GM19043 (cell line): ENCODE measurements around the gene RALGDS.
"Not testable (repeated sequence)": the region's sequence is repeated elsewhere in the genome, so short reads cannot be mapped to it uniquely, and the experiment has no call there.

Experiments used
- ATAC-seq: cut with Tn5 transposase; IDR thresholded peaks from one replicate; pipeline ENCODE4 v1.9.1; 2021; ENCODE audit warnings: low read depth; ENCODE audit not compliant: unreplicated experiment

RALGDS gene

DNA sequence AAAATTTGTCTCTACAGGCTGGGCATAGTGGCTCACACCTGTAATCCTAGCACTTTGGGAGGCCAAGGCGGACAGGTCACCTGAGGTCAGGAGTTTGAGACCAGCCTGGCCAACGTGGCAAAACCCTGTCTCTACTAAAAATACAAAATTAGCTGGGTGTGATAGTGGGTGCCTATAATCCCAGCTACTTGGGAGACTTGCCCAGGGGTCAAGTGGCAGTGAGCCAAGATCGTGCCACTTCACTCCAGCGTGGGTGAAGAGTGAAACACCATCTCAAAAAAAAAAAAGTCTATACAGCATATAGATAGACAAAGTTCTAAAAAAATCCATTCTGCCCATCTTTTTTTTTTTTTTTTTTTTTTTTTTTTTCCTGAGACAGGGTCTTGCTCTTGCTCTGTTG is 26.7 kb downstream of the RALGDS start:
- not testable (repeated sequence) for ATAC-seq

DNA sequence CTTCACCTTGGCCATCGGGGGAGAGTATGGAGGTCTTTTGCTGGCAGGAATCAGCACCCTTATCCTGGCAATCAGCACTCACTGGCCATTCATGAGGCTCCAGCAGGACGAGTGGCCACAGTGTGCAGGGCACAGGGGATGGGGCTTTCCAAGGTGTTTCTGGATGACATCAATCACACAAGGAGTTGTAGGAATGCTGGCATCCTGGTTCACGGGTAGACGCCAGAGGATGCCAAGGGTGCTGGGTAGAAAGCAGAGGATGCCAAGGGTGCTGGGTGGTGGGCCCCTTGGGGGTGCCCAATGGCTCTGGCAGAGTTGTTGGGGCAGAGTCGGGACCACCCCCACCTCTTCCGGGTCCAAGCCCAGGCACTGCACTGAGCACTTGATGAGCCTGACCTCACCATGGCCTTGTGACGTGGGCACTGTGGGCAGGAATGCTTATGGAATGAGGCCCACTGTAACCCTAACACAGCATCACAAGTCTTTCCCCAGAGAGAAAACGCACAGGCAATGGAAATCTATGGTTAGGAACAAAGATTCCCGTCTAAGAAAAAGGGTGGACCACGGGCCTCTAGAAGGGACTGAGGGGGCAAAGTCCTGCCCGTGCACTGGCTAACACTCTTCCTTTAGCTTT is 30.2 kb downstream of the RALGDS start:
- ATAC-seq, result no peak

DNA sequence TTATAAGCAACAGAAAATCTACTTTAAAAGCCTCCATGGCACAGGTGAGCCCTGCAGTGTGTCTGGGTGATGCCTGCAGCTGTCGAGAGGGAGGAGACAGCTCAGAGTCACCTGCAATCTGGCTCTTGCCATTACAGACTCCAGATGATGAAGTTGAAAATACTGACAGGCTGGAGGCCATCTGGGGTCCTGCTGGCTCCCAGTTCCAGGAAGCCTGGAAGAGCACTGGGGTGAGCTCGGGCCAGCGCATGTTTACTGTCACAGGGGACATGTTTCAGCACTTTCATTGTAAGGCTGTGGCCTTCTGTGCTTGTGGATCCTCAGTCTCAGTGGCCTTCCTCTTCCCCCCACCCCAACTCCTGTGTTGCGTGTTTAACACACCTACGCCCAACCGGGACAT is 30.9 kb downstream of the RALGDS start:
- ATAC-seq, result no peak

DNA sequence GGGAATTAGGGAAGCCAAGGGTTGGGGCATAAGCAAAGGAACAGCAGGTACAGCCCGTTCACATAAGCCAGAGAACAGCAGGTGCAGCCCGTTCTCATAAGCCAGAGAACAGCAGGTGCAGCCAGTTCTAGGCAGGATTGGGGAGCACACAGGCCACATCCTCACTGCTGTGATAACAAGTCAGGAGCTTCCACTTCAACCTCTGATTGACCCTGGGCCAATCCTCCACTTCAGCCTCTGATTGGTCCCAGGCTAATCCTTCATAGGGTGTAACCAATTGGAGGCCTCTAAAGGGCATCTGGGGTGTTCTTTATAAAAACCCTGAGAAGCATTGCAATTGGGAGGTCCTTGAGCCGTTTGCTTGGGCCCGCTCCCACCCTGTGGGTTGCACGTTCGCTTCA is 31.8 kb downstream of the RALGDS start:
- ATAC-seq, result no peak

DNA sequence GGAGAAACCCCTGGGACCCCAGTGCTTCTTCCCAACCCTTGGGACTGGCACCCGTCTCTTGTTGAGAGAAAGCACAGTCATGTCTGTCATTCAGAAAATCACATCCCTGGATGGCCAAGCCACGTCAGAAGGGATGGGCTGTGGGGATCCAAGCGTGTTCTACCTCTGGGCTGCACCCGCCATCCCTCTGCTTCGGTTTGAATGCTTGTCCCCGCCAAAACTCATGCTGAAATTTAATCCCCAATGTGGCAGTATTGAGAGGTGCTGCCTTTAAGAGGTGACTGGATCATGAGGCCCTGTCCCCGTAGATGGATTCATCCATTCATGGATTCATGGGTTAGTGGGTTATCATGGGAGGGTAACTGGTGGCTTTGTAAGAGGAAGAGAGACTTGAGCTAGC is 32.3 kb downstream of the RALGDS start:
- no peak for ATAC-seq

DNA sequence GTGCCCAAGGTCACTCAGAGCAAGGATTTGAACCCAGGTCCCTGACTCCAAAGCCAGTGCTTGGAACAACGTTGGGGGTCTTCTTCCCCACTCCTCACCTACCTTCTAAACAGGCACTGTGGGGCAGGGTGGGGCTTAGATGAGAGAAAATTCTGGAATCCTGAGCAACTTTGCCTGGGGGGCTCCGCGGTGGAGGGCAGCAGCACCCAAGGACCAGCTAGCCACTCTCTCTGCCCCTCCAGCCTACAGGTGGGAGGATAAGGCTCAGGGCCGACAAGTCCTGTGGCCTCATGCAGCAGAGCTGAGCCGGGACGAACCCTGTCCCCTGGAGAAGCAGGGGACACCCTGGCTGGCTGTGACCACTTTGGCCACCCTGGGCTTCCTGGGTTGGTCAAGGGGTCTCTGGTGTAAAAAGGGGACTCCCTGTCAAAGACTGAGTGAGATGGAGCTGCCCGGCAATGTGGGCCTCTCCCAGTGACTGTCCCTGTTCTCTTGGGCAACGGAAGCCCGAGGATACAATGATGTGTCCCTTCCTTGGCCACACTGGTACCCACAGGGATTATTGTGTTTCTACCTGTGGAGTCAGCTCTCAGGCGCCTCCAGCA is 32.8 kb downstream of the RALGDS start:
- no peak for ATAC-seq

DNA sequence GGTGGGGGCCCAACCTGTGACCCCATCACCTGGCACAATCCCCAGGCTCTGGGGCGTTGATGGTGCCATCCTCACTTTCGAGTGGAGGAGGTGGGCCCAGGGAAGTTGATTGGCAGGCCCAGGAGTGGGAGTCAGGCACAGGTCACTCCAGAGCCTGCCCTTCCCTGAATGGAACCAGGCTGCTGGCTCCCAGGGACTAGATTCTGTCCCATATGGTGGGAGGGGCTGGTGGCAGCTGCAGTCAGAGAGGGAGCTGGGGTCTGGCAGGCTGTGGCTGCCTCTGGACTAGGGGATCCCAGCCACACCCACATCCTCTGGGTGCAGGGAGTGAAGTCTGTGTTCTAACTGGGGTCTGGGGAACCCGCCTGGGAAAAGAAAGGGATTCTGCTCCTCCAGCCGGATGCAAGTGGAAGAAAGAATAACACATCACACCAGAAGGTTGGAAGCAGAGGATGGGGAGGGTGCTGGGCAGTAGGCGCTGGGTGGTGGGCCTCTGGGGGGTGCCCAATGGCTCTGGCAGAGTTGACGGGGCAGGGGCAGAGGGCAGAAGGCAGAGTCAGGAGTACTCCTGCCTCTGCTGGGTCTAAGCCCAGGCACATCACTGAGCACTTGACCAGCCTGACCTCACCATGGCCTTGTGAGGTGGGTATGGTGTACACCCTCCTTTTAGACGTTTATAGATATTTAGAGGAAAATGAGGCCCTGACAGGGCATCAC is 33.5 kb downstream of the RALGDS start:
- ATAC-seq, result no peak

DNA sequence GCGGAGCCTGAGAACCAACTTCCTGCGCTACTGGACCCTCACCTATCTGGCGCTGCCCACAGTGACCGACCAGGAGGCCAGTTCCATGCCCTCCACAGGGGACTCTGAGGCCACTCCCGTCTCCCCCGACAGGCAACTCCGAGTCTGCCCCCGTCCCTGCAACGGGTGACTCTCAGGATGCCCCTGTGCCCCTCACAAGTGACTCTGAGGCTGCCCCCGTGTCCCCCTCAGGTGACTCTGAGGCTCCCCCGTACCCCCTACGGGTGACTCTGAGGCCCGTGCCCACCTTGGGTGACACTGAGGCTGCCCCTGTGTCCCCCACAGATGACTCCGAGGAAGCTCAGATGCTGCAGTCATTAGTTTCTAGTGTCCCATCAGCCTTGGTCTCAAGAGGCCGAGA is 34.1 kb downstream of the RALGDS start:
- no peak for ATAC-seq

DNA sequence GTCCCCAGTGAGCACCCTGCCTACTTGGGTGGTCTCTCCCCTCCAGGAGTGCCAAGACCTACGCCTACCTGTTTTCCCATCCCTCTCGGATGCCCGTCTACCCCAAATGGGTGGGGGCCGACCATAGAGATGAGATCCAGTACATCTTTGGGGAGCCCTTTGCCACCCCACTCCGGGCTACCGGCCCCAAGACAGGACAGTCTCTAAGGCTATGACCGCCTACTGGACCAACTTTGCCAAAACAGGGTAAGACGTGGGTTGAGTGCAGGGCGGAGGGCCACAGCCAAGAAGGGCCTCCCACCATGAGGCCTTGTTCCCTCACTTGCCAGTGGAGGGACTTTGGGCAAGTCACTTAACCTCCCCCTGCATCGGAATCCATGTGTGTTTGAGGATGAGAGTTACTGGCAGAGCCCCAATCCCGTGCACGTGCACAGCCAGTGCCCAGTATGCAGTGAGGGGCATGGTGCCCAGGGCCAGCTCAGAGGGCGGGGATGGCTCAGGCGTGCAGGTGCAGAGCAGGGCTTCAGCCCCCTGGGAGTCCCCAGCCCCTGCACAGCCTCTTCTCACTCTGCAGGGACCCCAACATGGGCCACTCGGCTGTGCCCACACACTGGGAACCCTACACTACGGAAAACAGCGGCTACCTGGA is 34.7 kb downstream of the RALGDS start:
- not testable (repeated sequence) for ATAC-seq

DNA sequence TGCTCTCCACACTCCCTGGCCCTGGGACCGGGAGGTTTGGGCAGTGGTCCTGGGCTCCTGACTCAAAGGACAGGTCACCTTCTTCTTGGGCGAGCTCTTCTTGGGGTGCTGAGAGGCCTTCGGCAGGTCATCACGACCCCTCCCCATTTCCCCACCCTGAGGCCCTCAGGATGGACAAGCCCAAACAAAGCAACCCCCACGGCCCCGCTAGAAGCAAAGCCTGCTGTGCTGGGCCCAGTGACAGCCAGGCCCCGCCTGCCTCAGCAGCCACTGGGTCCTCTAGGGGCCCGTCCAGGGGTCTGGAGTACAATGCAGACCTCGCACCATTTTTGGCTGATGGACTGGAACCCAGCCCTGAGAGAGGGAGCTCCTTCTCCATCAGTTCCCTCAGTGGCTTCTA is 37.4 kb downstream of the RALGDS start:
- ATAC-seq, result not testable (repeated sequence)

DNA sequence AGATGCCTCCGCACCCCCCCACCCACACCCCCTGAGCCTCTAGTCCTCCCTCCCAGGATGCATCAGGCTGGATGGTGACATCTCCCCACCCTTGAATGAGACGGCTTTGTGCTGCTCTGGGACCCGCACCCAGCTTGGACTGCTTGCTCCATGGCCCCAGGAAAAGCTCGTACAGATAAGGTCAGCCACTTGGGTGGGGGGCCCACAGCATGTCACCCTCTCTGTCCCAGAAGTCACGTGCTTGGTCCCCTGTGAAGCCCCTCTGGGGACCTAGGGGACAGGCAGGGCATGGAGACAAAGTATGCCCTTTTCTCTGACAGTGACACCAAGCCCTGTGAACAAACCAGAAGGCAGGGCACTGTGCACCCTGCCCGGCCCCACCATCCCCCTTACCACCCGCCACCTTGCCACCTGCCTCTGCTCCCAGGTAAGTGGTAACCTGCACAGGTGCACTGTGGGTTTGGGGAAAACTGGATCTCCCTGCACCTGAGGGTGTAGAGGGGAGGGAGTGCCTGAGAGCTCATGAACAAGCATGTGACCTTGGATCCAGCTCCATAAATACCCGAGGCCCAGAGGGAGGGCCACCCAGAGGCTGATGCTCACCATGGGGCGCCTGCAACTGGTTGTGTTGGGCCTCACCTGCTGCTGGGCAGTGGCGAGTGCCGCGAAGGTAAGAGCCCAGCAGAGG is 38.9 kb downstream of the RALGDS start:
- ATAC-seq, result not testable (repeated sequence)

DNA sequence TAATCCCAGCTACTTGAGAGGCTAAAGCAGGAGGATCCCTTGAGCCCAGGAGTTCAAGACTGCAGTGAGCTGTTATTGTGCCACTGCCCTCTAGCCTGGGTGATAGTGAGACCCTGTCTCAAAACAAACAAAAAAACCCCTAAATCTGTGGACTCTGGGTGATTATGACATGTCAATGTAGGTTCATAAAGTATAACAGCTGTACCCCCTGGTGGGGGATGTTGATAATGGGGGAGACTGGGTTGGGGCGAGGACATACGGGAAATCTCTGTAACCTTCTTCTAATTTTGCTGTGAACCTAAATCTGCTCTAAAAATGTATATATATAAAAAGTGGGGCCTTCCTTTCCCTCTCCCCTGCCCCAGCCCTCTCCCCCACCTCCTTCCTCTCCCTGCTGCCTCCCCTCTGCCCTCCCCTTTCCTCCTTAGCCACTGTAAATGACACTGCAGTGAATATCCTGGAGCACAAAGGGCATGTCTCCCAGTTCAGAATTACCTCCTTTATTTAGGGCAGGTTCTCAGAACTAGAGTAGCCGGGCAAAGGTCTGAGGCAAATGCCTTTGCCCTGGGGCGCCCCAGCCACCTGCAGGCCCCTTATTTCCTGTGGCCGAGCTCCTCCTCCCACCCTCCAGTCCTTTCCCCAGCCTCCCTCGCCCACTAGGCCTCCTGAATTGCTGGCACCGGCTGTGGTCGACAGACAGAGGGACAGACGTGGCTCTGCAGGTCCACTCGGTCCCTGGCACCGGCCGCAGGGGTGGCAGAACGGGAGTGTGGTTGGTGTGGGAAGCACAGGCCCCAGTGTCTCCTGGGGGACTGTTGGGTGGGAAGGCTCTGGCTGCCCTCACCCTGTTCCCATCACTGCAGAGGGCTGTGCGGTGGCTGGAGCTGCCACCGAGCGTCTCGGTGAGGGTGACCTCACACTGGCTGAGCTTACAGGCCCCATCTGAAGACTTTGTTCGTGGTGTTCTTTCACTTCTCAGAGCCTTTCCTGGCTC is 40.0 kb downstream of the RALGDS start:
- ATAC-seq, result not testable (repeated sequence)

DNA sequence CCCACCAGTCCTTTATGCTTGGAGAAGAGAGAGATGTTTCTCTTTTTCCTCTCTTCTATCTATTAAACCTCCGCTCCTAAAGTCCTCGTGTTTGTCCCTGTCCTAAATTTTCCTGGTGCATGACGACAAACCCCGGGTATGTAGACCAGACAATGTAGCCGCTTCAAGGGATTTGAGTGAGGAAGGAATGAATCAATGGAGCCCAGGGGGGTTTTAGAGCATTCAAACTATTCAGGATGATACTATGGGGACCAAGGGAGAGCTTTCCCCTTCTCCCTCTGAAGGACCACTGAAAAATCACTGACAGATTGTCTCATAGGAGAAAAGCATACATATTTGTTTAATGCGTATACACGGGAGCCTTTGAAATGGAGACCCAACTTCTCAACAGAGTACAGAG is 40.9 kb downstream of the RALGDS start:
- ATAC-seq, result no peak

DNA sequence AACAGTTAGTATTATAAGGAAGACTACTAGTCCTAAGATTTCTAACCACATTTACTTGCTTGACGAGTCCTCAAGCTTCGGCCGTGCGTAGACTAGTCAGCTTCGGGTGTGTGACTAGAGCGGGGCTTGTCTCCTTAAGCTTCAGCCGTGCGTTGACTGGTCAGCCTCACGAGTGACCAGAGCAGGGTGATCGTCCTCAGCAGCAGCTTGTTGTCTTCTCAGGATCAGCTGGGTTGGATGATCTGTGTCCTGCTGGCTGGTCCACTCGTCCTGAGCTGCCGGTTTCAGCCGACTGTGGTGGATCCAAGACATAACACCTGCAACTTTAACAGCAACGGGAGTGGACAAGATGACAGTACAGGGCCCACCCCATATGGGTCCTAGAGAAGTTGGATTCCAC is 42.6 kb downstream of the RALGDS start:
- no peak for ATAC-seq

DNA sequence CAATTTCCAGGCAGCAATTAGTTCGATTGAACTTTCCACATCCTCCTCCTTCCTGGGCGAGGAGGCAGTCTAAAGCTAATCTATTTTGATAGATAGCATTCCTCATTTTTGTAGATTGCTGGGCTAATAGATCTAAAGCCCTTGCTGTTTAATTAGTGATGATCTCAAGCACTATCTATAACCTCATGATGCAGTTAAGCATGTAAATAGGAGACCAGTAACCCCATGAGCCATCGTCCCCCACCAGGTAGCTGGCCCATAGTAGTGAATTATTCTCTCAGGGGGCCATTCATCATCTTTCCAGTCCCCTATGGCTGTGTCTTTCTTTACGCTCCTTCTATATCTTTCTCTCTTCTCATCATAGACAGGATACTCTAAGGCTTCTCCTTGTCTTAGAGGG is 44.3 kb downstream of the RALGDS start:
- no peak for ATAC-seq

DNA sequence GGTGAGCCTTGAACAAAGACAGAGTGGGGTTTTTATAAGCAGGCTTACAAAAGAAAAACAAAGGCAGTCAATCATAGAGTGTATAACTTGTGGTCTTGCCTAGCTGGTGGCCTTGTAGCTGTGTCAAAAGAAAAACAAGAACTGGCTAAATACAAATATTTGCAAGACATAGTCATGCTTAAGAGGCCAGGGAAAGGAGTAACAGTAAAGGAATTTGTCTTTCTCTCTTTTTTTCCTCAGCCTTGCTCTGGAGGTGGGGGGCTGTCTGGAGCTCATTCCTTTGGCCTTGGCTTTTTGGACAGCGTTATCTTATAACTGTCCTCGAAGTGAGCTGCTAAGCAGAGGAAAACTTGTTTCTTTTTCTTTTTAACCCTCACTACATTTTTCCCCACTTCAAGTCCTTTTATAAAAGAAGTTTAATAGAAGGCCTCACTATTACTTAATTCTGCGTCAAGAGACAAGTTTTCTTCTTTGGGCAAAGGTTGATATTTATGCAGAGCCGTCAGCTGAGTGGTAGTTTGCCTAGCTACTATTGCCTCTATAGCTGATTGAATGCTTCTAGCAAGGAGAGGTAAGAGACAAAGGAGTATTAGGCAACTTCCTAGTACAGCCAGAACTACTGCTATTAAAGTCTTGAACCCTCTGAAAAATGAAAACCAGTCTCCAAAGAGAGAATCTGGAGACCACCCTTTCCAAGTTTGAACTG is 45.0 kb downstream of the RALGDS start:
- no peak for ATAC-seq

DNA sequence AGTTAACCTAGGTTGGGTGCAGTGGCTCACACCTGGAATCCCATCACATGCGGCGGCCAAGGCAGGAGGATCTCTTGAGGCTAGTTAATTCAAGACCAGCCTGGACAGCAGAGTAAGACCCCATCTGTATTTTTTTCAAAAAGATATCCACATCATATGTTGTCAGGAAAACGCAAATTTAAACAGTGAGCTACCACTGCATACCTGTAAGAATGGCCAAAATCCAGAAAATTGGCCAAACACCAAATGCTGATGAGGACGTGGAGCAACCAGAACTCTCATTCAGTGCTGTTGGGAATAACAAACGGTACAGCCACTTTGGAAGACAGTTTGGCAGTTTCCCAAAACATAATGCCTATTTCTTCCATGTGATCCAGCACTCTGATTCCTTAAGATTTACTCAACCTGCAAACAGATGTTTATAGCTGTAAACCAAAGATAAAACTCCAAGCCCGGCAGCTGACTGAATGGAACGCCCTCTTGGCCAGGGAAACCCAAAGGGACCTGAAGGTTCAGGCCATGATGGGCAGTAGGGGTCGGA is 46.9 kb downstream of the RALGDS start:
- no peak for ATAC-seq

DNA sequence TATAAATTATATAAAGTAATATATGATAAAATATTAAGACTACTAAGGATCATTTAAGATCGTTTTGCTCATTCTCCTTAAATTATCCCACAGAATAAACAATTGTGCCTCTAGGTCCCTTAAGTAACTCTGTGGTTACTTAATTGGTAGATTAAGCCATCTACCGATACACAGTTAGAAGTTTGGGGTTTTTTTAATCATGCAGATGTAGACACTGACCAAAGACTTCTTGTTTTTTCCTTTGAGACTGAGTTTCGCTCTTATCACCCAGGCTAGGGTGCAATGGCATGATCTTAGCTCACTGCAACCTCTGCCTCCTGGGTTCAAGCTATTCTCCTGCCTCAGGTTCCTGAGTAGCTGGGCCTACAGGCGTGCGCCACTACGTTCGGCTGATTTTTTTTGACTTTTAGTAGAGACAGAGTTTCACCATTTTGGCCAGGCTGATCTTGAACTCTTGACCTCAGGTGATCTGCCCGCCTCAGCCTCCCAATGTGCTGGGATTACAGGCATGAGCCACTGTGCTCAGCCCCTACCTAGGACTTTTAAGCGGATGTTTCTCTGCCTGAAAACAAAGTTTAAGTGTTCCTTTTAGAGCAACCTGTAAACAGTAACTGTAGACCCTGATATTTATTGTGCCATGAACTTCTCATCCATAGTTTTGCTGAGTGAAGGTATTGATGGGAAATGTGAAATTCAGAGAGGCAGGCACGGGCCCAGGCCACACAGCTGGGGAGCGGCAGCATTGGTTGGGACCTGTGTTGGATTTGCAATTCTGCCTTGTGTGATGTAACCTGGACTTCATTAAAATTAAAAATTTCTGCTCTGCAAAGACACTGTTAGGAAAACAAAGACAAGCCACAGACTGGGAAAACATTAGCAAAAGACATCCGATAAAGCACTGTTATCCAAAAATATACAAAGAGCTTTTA is 47.7 kb downstream of the RALGDS start:
- ATAC-seq, result no peak
